H1 (cell line): ENCODE data around the gene CDCP1. TPM values are rescaled to one million over a fixed set of nuclear protein-coding genes. Genes with fewer than 3 reads are reported as not detected.

ENCODE experiments used
- BCL11A ChIP-seq, 2 experiments: IDR thresholded peaks; one replicate each; pipeline ENCODE4 v1.6.1; 2011; ENCODE audit warnings: low read depth in 2 of 2, low read length in 2 of 2, mild to moderate bottlenecking in 2 of 2
- HDAC6 ChIP-seq: IDR thresholded peaks from one replicate; pipeline ENCODE4 v1.7.1; 2012; ENCODE audit warnings: low read depth, mild to moderate bottlenecking, inconsistent platforms, low read length, moderate library complexity
- SIN3A ChIP-seq, 2 experiments: IDR thresholded peaks in 1 of 2; conservative IDR thresholded peaks in 1 of 2; 2 replicates each; pipeline ENCODE4 v1.6.1; 2011 to 2012; ENCODE audit warnings: low read length in 2 of 2, improper control_type of control experiment in 1 of 2, low read depth in 1 of 2, mild to moderate bottlenecking in 1 of 2
- SRF ChIP-seq: IDR thresholded peaks from 2 replicates; pipeline ENCODE4 v1.6.1; 2011; ENCODE audit warnings: mild to moderate bottlenecking, low read depth, low read length, moderate library complexity
- polyA plus RNA-seq, 7 experiments: library from polyadenylated mRNA; depleted of rRNA in 3 of 7; stranded (reverse) in 5 of 7; unstranded in 2 of 7; fragments of >200 nt in 5 of 7; fragments of 200-250 nt in 2 of 7; gene quantifications; 1 replicate in 5 of 7; 2 replicates in 1 of 7; 4 replicates in 1 of 7; pipeline versions ENCODE4 v1.2.1 to v1.2.3, GENCODE V29; 2011 to 2013; ENCODE audit warnings: missing spikeins in 2 of 7, mixed read lengths in 2 of 7
- total RNA-seq: library from RNA; stranded (reverse); fragmentation: NEBNext Ultra II Directional; extraction: Animal tissue kit (Norgen Biotek cat#: 25700); gene quantifications from 2 replicates; pipeline ENCODE4 v1.2.1, GENCODE V29; 2021

CDCP1 gene
- total and polyA plus RNA-seq, 2 of the 8 experiments (the other 6 are each of a cell fraction or from before 2014, with no cell fraction given) = 10.0 to 23.3 TPM

GRCh38 chr3:45093176-45093575 is 53.0 kb downstream of the CDCP1 start (continued):
- TF ChIP-seq SIN3A (conservative IDR thresholded peaks at IDR 0.05 in 1 of 2, IDR thresholded peaks at IDR 0.05 in 1 of 2; ENCODE audit: low read depth in 1 of 2, low read length in 2 of 2) = no peak
- no peak for TF ChIP-seq BCL11A (IDR thresholded peaks at IDR 0.05; ENCODE audit: low read depth in 2 of 2, low read length in 2 of 2)
- no peak for TF ChIP-seq SRF
- no peak for TF ChIP-seq HDAC6
